Endothelial cell (in vitro differentiated cells): ENCODE results near the gene ABAT. TPM values are rescaled to one million over a fixed set of nuclear protein-coding genes. Genes with fewer than 3 reads are reported as not detected.
A peak's percentile ranks its signal among the peaks of the same experiment; 100 is the strongest.

Experiments used
- DNase-seq: peaks from one replicate; pipeline ENCODE4 v3.0.0; 2021; ENCODE audit warnings: low spot score
- H3K27ac Mint-ChIP-seq: one replicate; pipeline ENCODE4 v1.8.0; 2021; ENCODE audit warnings: mixed read lengths, inconsistent platforms; ENCODE audit not compliant: unreplicated experiment
- H3K27me3 Mint-ChIP-seq: one replicate; pipeline ENCODE4 v1.8.0; 2021; ENCODE audit warnings: mild to moderate bottlenecking, moderate library complexity, mixed read lengths, inconsistent platforms; ENCODE audit not compliant: unreplicated experiment
- H3K36me3 Mint-ChIP-seq: one replicate; pipeline ENCODE4 v1.8.0; 2021; ENCODE audit warnings: mild to moderate bottlenecking, low read depth, mixed read lengths, inconsistent platforms; ENCODE audit not compliant: unreplicated experiment
- H3K4me1 Mint-ChIP-seq: one replicate; pipeline ENCODE4 v1.8.0; 2021; ENCODE audit warnings: mild to moderate bottlenecking, mixed read lengths, inconsistent platforms; ENCODE audit not compliant: unreplicated experiment
- H3K4me3 Mint-ChIP-seq: one replicate; pipeline ENCODE4 v1.8.0; 2021; ENCODE audit warnings: mild to moderate bottlenecking, mixed read lengths, inconsistent platforms; ENCODE audit not compliant: unreplicated experiment
- H3K9me3 Mint-ChIP-seq: one replicate; pipeline ENCODE4 v1.8.0; 2021; ENCODE audit warnings: mixed read lengths, inconsistent platforms; ENCODE audit not compliant: unreplicated experiment
- total RNA-seq: library from RNA; stranded (reverse); fragmentation: NEBNext Ultra II Directional; extraction: Animal tissue kit (Norgen Biotek cat#: 25700); gene quantifications from one replicate; pipeline ENCODE4 v1.2.1, GENCODE V29; 2021; ENCODE audit not compliant: unreplicated experiment
- TF ChIP-seq, protein P1 (sequence below): fragments of 200-600 bp; sonication (generic); IDR thresholded peaks from one replicate; pipeline ENCODE4 v1.5.0; 2021; ENCODE audit warnings: antibody characterized with exemption; ENCODE audit not compliant: unreplicated experiment

Gene ABAT
- total RNA-seq, 1 donor from 2014 or later = 1.6 TPM

DNA sequence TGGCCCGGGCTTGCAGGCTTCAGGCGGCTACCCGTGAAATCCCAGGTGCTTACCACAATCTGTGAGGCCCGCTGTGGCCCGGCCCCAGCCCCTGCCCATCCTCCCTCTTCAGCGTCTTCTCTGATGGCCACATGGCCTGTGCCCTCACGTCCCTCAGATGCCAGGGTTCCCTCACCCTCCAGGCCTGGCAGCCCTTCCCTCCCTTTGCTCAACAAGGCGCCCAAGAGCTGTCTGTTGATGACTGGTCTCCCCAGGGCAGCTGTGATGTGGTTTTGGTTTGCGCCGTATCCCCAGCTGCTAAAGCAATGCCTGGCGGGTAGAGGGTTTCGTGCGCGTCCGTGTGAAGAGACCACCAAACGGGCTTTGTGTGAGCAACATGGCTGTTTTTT lies 158.3 kb downstream of the ABAT start:
- Mint-ChIP-seq H3K4me3 (peak overlapping the region; percentile 44), H3K36me3 (peaks cover 11% of the 10 kb centered on the region), H3K9me3 (no peaks in the 10 kb centered on the region), H3K27ac (no peak overlapping the region), H3K27me3 (peaks cover 6% of the 10 kb centered on the region), H3K4me1 (peaks cover 7% of the 10 kb centered on the region)
- TF ChIP-seq, protein P1, sequence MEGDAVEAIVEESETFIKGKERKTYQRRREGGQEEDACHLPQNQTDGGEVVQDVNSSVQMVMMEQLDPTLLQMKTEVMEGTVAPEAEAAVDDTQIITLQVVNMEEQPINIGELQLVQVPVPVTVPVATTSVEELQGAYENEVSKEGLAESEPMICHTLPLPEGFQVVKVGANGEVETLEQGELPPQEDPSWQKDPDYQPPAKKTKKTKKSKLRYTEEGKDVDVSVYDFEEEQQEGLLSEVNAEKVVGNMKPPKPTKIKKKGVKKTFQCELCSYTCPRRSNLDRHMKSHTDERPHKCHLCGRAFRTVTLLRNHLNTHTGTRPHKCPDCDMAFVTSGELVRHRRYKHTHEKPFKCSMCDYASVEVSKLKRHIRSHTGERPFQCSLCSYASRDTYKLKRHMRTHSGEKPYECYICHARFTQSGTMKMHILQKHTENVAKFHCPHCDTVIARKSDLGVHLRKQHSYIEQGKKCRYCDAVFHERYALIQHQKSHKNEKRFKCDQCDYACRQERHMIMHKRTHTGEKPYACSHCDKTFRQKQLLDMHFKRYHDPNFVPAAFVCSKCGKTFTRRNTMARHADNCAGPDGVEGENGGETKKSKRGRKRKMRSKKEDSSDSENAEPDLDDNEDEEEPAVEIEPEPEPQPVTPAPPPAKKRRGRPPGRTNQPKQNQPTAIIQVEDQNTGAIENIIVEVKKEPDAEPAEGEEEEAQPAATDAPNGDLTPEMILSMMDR = no peak
- no peak for DNase-seq

Other genes starting within 250 kb of the ABAT start
- gene TMEM114, start 84.1 kb upstream of the ABAT start, total RNA-seq = not detected
- 39.6 TPM for gene METTL22, start 52.9 kb upstream of the ABAT start, total RNA-seq
- 8.1 TPM for gene TMEM186, start 123.0 kb downstream of the ABAT start, total RNA-seq
- 19.3 TPM for gene PMM2, start 123.2 kb downstream of the ABAT start, total RNA-seq
- 127 TPM for gene CARHSP1, start 194.4 kb downstream of the ABAT start, total RNA-seq
- not detected for gene LITAFD, start 207.7 kb downstream of the ABAT start, total RNA-seq